ENCODE results near the gene SULT1A3.

DNA sequence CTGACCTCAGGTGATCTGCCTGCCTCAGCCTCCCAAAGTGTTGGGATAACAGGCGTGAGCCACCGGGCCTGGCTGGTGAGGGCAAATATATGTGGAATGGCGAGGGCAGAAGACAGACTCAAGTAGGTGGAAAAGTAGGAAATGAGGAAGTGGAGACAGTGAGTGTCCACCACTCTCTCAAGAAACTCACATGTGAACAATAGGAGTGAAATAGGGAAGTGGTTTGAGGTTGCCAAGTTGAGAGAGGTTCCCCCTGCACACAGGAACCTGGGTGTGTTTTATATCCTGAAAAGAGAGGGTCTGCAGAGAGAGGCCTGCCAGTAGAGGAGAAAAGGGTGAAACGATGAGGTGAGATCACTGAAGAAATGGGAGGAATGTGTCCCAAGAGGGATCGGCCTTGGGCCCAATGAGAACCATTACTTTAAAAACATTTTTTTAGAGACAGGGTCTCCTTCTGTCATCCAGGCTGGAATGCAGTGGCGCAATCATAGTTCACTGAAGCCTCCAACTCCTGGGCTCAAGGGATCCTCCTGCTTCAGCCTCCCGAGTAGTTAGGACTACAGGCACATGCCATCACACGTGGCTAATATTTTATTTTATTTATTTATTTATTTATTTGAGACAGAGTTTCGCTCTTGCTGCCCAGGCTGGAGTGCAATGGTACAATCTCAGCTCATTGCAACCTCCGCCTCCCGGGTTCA is 32.7 kb upstream of the SULT1A3 start:
- TF ChIP-seq, protein P1, sequence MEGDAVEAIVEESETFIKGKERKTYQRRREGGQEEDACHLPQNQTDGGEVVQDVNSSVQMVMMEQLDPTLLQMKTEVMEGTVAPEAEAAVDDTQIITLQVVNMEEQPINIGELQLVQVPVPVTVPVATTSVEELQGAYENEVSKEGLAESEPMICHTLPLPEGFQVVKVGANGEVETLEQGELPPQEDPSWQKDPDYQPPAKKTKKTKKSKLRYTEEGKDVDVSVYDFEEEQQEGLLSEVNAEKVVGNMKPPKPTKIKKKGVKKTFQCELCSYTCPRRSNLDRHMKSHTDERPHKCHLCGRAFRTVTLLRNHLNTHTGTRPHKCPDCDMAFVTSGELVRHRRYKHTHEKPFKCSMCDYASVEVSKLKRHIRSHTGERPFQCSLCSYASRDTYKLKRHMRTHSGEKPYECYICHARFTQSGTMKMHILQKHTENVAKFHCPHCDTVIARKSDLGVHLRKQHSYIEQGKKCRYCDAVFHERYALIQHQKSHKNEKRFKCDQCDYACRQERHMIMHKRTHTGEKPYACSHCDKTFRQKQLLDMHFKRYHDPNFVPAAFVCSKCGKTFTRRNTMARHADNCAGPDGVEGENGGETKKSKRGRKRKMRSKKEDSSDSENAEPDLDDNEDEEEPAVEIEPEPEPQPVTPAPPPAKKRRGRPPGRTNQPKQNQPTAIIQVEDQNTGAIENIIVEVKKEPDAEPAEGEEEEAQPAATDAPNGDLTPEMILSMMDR (conservative IDR thresholded peaks at IDR 0.05 in 1 of 2, IDR thresholded peaks at IDR 0.05 in 1 of 2; ENCODE audit: low read depth in 1 of 2, low read length in 2 of 2), result no peak
- TF ChIP-seq EZH2 (IDR thresholded peaks at IDR 0.05; ENCODE audit: low read length, missing control alignments), result no peak
